ENCODE measurements around the gene PLAA.

DNA sequence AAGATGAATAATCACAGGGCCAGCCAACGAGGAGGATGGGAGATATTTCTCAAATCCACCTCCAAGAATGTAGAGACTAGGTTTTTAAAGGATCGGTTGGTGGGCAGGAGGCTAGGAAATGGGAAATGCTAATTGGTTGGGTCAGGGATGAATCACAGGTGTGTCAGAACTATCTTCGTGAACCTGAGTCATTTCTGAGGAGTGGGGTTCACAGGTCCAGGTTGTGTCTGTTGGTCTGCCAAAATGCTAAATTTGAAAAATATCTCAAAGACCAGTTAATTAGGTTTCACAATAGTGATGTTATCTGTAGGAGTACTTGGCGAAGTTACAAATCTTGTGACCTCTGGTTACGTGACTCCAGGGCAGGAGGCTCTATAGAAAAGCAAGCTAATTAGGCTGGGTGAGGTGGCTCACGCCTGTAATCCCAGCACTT lies 2.6 kb upstream of the PLAA start:
- TF ChIP-seq, protein P1, sequence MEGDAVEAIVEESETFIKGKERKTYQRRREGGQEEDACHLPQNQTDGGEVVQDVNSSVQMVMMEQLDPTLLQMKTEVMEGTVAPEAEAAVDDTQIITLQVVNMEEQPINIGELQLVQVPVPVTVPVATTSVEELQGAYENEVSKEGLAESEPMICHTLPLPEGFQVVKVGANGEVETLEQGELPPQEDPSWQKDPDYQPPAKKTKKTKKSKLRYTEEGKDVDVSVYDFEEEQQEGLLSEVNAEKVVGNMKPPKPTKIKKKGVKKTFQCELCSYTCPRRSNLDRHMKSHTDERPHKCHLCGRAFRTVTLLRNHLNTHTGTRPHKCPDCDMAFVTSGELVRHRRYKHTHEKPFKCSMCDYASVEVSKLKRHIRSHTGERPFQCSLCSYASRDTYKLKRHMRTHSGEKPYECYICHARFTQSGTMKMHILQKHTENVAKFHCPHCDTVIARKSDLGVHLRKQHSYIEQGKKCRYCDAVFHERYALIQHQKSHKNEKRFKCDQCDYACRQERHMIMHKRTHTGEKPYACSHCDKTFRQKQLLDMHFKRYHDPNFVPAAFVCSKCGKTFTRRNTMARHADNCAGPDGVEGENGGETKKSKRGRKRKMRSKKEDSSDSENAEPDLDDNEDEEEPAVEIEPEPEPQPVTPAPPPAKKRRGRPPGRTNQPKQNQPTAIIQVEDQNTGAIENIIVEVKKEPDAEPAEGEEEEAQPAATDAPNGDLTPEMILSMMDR (IDR thresholded peaks at IDR 0.05): no peak
- TF ChIP-seq POLR2A (IDR thresholded peaks at IDR 0.05): no peak
